GM21529 (cell line): ENCODE results near the gene HOXB9.

Source experiments
- ATAC-seq: cut with Tn5 transposase; IDR thresholded peaks from one replicate; pipeline ENCODE4 v1.9.1; 2021; ENCODE audit not compliant: unreplicated experiment

Gene HOXB9

DNA sequence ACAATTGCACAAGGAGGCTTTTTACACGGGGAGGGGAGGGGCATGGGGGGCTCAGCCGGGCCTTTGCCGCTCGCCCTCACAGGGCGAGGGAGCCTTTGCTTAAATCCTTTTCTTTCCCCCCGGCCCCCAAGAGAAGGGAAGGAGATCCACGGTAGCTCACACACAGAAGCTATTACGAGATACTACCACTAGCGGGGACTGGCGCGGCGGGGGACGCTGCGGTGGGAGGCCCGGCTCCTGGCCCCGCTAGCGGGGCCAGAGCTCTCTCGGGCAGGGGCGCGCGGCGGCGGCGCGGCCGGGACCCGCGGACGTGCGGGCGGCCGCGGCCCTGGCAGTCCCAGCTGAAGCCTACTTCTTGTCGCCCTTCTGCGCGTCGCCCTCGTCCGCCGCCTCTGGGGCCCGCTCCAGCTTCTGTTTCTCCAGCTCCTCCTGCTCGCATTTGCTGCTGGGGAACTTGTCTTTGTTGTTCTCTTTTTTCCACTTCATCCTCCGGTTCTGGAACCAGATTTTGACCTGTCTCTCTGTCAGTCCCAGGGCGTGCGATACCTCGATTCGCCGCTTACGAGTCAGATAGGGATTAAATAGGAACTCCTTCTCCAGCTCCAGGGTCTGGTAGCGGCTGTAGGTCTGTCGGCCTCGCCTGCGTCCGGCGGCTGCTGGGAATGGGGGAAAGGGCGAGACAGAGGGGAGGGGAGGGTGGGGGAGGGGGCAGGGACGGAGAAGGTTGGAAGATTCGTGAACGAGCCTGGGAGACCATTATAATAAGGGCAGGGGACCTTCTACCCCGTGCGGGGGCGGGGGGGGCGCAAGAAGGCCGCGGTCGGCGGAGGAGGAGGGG, 13.1 kb downstream of the HOXB9 start:
- ATAC-seq = no peak

DNA sequence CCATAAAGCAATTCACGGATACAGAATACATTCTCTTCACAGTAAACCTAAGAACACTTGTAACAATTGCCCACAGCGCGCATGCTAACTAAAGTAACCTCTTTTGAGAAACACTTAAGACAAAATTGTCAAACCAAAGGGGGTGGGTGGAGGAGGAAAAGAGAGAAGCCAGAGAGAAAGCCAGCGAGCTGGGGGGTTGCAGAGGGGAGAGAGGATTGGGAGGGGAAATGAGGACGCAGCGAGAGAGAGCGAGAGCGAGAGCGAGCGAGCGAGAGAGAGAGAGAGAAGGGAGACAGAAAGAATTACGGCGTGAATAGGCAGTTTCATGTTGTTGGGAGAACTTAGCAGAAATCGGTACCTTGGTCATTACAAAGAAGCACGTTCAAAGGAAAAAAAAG, 13.7 kb downstream of the HOXB9 start:
- ATAC-seq = no peak

DNA sequence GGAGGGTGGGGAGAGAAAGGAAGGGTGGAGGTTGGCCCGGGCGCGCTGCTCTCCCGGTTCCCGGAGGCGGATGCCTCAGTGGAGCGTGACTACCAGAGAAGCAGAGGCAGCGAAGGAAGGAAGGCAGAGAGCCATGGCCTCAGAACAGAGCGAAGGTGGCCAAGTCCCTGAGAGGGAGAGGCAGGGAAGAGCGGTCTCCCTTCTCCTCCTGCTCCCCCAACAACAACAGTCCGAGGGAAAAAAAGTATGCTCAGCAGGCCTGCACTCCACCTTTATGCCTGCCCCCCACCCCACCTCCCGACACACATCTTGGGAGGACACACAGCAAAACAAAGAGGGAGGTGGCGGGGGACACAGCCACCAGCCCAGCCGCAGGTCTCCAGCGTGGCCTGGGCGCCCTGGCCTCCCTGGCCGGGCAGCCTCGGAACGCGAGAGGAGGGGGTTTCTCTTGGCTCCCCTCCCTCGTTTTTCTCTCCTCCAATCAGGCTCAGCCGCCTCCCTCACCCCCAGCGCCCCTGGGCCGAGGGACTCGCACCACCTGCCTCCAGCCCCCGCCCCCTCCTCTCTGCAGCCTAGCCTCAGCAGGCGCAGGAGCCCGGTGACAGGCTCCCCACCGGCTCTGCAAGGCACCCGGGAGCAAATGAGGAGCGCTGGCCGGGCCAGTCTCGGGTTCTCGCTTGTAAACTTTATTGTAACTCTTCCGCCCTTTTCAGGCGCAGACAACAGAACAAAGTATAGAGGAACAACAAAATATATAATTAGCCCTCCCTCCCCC, 14.3 kb downstream of the HOXB9 start:
- no peak for ATAC-seq

DNA sequence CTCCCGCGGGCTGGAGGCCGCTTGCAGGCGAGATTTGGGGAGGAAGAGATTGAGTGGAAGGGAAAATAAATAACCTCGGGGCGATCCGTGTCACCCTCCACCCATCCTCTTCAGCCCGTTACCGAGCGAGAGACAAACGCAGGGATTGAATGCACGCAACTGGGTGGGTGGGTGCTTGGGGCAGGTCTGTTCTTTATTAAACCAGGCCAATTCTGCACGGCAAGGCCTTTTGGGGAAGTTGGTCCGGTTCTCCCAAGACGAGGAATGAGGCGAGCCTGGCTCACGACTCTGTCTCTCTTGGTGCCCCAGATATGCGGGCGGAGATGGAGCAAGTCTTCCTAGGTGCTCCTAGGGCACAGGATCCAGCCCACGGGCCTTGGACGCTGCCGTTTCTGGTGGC, 14.9 kb downstream of the HOXB9 start:
- no peak for ATAC-seq

DNA sequence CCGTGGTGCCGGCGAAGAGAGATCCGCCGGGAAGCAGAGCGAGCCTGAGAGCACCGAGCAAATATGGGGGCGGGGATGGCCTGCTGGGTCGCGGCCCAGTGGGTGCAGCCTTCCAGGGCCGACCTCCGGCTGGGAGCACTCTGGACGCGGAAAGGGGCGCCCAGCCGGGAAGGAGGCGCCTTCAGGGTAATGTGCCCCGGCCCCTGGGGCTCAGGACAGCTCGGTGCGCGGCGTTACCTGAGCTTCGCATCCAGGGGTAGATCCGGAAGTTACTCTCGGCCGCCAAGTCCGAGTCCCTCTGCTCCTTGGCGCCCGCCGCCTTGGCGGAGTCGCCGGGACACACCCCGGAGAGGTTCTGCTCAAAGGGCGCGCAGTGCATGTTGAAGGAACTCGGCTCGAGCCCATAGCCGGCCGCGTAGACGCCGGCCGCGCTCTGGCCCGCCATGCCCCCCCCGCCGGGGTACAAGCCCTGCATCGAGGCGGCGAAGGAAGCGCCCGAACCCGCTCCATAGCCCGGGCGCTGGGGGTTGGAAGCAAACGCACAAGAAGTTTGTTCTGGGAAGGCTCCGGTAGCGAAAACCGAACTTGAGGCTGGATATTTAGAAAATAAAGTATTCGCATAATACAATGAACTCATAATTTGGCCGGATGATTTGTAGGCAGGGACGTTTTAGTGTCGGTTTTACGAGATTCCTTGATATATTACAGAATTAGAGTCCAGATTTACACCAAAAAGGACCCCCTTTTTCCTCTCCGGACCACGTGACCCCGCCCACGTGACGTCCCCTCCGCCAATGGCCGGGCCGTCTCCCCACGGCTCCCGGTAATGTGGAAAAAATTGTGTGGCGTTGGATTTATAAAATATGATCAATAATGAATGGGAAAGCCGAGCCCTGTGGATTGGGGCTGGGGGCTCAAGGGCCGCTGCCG, 15.6 kb downstream of the HOXB9 start, which contains the start of gene HOXB7:
Gene HOXB7 (minus strand): TSS at position 736 of the 930 bp plus-strand sequence. CDS start 99 bp downstream, at position 637.
- no peak for ATAC-seq

DNA sequence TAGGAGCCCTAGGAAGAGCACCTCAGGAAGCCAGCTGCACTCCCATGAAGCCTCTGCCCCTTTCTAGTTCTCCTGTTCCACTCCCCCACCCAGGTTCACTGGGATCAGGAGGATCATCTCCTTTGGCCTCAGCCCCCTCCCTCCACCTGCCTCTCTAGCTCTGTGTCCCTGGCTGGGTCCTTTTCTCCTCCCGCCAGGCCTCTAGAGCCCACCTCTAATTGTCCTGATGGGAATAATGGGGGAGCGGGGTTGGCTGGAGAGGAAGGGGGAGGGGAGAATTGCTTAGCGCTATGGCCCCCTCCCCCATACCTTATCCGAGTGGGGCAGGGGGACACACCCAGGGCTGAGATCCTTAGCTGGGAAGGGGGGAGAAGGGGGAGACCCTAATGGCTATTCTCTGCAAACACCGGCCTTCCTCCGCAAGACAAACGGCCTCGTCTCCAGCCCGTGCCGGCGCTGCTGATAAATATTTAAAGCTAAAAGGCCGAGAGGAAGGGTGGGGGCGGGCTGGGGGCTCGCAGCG, 16.3 kb downstream of the HOXB9 start:
- no peak for ATAC-seq

DNA sequence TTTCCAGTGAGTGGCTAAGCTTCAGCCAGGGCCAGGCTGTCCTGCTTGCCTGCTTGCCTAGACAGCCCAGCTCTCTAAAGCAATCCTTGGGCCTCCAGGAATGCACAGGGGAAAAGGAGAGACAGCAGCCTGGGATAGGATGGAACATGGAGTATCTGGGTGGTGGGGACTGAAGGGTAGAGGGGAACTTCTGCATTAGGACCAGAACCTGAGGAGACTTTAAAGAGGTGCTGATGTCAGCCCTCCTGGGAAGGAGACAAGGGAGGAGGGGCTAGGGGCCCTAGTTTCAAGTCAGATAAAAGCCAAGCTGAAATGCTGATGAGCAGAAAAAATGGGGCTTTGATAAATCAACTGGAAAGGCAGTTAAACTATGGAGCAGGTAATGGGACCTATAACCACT, 17.1 kb downstream of the HOXB9 start:
- no peak for ATAC-seq

DNA sequence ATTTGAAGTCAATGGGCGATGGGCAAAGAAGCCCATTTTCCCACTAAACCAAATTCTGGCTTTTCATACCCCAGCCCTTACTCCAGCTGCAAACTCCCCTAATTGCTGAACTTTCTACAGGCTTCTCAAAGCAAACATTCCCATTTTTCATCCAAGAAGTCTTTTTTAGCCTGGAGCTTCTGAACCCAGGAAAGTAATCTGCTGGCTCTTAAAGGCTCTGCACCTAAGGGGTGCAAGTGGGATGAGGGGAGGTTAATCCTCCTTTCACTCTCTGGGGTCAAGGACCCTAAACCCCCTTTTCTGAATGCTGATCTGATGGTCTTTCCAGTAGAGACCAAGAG, 17.7 kb downstream of the HOXB9 start:
- no peak for ATAC-seq

DNA sequence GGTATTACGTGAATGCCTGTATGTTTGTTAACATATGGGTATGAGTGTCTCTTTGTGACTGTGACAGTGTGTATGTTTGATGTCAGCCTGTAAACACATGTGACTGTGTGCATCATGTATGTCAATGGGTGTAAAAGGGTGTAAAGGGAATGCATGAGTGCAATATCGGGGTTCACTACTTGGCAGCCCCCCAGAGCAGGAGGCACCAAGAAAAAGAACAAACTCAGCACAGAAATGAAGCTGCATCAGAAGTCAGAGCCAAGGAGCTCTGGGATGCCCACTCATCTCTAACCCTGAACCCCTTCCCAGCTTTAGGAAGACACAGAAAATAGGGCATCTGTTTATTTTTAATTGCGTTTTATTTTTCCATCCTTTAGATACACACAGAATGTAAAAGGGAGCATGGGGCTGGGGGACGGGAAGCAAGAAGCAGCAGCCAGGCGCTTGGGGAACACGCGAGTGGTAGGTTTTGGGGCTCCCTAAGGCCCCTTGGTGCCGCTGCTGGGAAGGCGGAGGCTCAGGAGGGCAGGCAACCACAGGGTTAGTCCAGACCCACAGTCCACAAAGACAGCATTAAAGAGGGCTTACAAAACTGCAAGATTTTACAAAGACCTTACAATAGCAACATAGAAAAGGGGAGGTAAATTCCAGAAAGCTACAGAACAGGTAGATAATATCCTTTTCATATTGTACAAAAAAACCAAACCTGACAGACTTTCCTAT, 19.1 kb downstream of the HOXB9 start:
- no peak for ATAC-seq

DNA sequence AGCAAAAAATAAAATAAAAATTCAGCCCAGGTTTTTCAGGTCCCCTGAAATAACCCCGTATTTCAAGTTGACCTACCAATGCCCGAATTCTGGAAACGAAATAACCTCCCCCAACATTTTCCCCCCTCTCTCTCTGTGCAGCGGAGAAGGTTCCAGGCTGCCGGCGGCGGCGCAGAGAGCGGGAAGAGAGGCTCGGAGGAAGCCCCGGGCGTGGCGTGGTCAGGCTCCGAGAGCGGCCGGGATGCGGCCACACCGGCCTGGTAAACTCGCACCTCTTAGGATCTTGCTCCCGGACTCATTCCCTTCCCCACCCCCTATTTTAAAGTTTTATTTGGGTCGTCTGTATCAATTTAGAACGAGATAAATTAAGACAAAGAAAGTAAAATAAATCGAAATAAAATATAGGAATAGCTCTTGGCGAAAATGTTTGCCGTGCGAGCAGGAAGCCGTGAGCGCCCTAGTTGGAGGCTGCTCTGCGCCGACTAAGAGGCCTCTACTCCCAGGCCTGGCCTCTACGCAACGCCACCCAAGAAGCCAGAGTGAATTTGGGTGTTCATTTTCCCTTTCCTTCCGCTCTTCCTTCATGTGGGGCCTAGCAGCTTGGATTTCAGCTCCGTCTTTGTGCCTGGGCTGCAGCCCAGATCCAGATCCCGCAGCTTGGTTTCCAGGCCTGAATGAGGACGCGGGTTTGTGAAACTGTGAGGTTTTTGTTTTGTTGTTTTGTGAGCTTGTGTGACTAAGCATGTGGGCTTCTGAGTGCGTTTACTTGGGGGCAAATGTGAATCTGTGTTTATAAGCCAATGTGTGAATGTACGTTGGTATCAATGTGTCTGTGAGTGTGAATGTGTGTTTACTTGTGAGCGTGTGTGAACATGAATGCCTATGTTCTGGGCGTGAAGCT, 19.9 kb downstream of the HOXB9 start:
- no peak for ATAC-seq

DNA sequence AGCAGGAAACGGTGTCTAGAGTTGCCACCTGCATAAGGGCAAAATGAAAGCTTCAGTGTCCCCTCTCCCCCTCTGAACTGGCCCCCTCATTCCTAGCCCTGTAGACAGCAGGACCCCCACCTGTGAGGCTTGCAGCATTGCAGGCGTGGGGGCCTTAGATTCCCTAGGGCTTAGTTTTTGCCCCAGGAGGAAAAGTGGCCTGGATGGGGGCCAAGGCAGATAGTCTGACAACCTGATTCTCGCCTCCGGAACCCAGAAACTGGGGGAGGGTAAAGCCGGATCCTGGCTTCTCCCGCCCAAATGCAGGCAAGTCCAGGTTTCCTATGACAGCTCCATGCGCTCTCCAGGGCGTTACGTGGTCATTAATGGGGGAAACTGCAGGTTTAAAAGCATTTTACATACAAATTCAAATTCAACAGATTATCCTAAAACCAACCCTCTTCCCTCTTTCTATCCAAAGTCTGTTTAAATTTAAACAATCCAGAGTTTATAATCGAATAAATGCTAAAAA, 20.7 kb downstream of the HOXB9 start:
- ATAC-seq = no peak

DNA sequence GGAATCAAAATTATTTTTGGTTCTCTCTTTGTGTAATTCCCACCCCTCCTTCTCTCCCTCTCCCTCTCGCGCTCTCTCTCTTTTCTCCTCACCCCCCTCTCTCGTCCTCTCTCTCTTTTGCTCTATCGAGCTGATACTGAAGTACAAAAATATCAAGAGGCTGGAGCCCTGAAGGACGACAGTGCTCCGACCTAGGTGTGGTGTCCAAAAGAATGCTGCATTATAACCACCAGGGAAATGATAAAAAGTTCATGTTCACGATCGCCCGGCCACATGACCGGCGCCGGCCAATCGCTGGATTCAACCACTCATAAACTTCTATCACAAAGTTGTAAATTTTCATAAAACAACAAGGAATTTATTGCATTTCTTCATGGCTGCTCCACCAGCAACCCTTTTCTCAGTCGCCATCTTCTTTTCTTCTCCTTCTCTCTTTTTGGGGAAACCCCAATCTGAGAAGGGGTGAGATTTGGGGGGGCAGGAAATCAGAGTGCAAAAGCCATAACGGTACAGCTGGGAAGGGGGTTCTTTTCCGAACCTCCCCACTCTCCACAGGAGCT, 21.3 kb downstream of the HOXB9 start, which contains the start of gene HOXB6:
Gene HOXB6 (minus strand): TSS at position 217 of the 560 bp plus-strand sequence. CDS start 6,836 bp downstream, outside the sequence.
- no peak for ATAC-seq

DNA sequence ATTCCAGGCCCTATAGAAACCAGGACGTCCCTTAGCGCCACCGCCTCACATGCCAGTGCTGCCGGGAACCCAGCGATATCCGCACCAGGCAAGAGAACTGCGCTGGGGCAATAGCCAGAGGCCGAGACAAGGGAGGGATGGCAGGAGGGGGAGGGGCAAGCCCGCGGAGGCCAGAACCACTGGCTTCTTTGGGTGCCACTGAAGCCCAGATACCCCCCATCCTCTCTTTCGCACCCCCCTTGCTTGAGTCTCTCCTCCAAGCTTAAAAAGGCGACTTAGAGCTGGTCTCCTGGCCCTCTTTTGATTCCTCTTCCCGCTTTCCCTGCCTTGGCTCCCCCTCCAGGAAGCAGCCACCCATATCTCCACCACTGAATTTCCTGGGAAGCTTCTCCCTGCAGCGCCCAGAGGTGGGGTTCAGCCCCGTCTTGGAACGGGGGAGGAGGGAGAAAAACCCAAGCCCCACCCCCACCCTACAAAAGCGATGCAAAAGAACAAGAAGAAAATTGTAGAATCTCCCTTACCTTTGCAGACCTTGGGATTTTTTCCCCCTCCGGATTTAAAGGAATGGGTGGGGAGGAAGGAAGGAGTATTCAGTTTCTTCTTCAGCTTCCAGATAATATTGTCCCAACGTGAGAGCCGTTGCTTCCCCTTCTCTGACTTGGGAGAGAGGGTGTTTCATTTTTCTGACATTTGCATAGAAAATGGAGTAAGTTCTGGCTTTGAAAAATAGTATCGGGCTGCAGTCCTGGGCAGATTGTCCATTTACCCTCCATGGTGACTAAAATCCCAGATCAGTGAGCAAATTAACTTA, 22.0 kb downstream of the HOXB9 start:
- ATAC-seq = no peak

DNA sequence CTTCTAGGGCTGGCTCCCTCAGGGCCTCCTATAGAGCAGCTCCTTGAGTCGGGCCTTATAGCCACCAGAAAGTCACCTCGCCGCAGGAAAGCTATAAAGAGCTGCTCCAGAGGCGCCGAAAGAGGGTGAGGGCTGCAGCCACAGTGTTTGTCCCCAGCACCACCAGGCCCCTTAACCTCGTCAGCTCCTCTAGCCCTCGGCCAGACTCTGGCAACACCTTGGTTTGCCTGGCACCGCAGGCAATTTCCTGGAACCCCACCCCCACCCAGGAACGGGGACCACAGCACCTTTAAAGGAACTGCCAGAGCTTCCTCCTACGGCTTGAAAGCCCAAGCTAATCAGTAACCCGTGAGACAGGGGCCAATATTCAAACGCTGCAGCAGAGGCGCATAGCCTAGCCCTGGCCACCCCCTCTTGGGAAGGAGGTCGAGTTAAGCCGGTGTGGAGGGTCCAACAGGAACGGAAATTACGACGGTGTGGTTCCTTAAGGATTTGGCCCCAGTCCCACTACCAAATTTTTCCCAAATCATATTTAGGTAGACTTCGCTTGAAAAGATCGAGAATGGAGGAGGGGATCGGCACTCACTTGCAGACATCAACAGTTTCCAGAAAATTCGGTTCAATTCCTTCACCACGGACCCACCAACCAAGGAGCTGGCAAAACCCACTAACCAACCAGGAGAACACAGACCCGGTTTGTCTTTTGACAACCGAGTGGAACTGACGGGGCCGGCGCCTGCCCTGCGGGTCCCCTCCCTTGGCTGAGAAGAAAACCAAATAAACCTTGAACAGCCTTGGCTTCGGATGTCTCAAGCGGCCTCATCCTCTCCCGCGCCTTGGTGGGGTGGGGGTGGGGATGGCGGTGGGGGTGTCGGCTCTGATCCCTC, 24.4 kb downstream of the HOXB9 start:
- no peak for ATAC-seq

DNA sequence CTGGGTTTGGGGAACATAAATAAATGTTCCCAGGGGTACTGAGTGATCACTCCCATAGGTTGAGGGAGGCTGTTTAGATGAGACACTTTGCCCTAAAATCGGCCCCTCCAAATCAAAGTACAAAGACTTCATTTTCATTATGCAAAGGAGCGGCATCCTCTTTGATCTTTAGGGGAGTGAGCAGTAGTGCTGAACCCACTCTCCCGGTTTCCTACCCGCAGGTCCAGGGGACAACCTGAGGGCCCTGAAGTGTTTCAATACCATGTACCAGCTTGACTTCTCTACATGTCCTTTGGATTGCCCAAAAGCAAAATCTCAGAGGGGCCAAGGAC, 25.0 kb downstream of the HOXB9 start:
- no peak for ATAC-seq

DNA sequence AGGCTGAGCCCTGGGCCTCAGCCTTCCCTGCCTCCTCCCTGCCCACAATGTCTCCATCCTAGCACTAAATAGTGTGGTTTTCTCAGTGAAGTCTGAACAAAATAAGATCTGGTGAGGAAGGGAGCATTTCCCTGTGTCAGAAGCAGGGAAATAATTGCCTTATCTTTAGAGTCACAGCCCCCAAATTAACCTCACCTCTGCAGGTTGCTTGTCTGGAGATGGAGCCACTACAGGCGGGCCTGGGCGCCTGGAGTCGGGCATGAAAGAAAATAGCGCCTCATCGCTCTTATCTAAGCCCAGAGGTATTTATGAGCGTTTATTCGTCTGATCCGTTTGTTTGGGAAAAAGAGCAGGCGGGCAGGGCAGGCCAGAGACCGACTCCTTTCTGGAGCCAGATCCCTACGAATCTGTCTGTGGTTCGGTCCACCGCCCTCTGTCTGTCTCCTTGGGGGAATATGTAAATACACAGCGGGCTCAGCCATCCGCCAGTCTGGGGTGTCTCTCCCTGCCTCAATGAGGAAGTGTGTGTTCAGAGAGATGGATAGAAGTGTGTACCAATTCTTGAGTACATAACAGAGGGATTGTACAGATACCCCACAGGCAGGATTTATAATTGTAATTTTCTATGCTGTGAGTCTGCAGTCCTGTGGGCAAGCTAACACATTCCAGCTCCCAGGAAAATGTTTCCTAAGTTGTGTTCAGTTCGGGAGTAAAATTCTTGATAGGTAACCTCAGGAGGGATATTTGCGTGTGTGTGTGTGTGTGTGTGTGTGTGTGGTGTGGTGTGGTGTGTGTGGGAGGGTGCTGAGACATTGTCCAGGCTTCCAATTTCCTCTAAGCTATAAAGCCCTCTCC, 25.7 kb downstream of the HOXB9 start:
- ATAC-seq = no peak
